ENCODE results near the gene WNT9A. TPM values are rescaled to one million over a fixed set of nuclear protein-coding genes. Genes with fewer than 3 reads are reported as not detected.

Gene WNT9A
- total and polyA plus RNA-seq, 2 experiments from 2014 or later: 1.4 TPM; not detected in 1

GRCh38 chr1:227905573-227906487 is 41.9 kb downstream of the WNT9A start:
- H3K27me3 ChIP-seq: no peaks in the 10 kb centered on the region
- no peaks in the 10 kb centered on the region for H3K4me1 ChIP-seq (ENCODE audit: low read depth)
- no peaks in the 10 kb centered on the region for H3K36me3 ChIP-seq
- no peak for DNase-seq (ENCODE audit: low read depth in 1 of 2, low spot score in 1 of 2)
- no peaks in the 10 kb centered on the region for H3K9me3 ChIP-seq (ENCODE audit: low read depth)
- H3K27ac ChIP-seq: no peak overlapping the region
- H3K4me3 ChIP-seq: no peak overlapping the region
- no peak for TF ChIP-seq CTCF (IDR thresholded peaks at IDR 0.05; ENCODE audit: low read depth, low read length)

- no peaks in the 10 kb centered on the region for H3K27me3 ChIP-seq
- H3K4me1 ChIP-seq (ENCODE audit: low read depth): no peaks in the 10 kb centered on the region
- H3K27ac ChIP-seq: no peak overlapping the region
- no peak for DNase-seq (ENCODE audit: low read depth in 1 of 2, low spot score in 1 of 2)
- H3K9me3 ChIP-seq (ENCODE audit: low read depth): no peaks in the 10 kb centered on the region
- no peak overlapping the region for H3K4me3 ChIP-seq
- no peak for TF ChIP-seq CTCF (IDR thresholded peaks at IDR 0.05; ENCODE audit: low read depth, low read length)
- H3K36me3 ChIP-seq: no peaks in the 10 kb centered on the region
These were observed 43.0 kb downstream of the WNT9A start for GRCh38 chr1:227904541-227905335.

- no peak for DNase-seq (ENCODE audit: low read depth in 1 of 2, low spot score in 1 of 2)
- no peaks in the 10 kb centered on the region for H3K36me3 ChIP-seq
- H3K4me1 ChIP-seq (ENCODE audit: low read depth): no peaks in the 10 kb centered on the region
- no peak for TF ChIP-seq CTCF (IDR thresholded peaks at IDR 0.05; ENCODE audit: low read depth, low read length)
- H3K27me3 ChIP-seq: no peaks in the 10 kb centered on the region
- H3K9me3 ChIP-seq (ENCODE audit: low read depth): no peaks in the 10 kb centered on the region
- no peak overlapping the region for H3K27ac ChIP-seq
- H3K4me3 ChIP-seq: no peak overlapping the region
These were observed 43.9 kb downstream of the WNT9A start for GRCh38 chr1:227903614-227904501.

- Histone ChIP-seq H3K27ac (no peak overlapping the region), H3K9me3 (ENCODE audit: low read depth) (no peaks in the 10 kb centered on the region), H3K36me3 (no peaks in the 10 kb centered on the region), H3K27me3 (no peaks in the 10 kb centered on the region), H3K4me1 (ENCODE audit: low read depth) (no peaks in the 10 kb centered on the region), H3K4me3 (no peak overlapping the region)
- no peak for DNase-seq (ENCODE audit: low read depth in 1 of 2, low spot score in 1 of 2)
- TF ChIP-seq CTCF (IDR thresholded peaks at IDR 0.05; ENCODE audit: low read depth, low read length): no peak
These were observed 44.6 kb downstream of the WNT9A start for GRCh38 chr1:227903061-227903521.

GRCh38 chr1:227902641-227902990 is 45.1 kb downstream of the WNT9A start:
- Histone ChIP-seq H3K27me3 (no peaks in the 10 kb centered on the region), H3K4me3 (no peak overlapping the region), H3K4me1 (ENCODE audit: low read depth) (no peaks in the 10 kb centered on the region), H3K9me3 (ENCODE audit: low read depth) (no peaks in the 10 kb centered on the region), H3K36me3 (no peaks in the 10 kb centered on the region), H3K27ac (no peak overlapping the region)
- no peak for DNase-seq (ENCODE audit: low read depth in 1 of 2, low spot score in 1 of 2)
- no peak for TF ChIP-seq CTCF (IDR thresholded peaks at IDR 0.05; ENCODE audit: low read depth, low read length)

Data from cardiac muscle cell (in vitro differentiated cells and primary cell).